NCI-H510A (cell line): ENCODE results near the gene CYFIP1.

Source experiments
- DNase-seq: peaks from one replicate; lab custom pipeline; 2025; lab: John Stamatoyannopoulos, UW

The CYFIP1 gene

DNA sequence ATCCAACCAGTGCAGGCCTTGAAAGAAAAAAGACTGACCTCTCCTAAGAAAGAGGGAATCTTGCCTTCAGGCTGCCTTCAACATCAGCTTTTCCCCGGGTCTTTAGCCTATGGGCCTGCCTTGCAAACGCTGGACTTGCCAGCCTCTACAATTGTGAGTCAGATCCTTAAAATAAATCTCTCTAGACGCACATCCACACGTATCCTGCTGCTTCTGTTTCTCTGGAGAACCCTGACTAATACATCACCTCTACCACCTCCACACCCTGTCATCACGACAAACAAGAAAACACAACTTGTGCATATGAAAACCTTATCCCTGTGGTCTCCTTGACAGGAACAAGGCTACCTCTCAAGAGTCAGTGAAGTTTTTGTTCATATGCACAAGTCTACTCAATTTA is 11.8 kb downstream of the CYFIP1 start:
- no peak for DNase-seq

DNA sequence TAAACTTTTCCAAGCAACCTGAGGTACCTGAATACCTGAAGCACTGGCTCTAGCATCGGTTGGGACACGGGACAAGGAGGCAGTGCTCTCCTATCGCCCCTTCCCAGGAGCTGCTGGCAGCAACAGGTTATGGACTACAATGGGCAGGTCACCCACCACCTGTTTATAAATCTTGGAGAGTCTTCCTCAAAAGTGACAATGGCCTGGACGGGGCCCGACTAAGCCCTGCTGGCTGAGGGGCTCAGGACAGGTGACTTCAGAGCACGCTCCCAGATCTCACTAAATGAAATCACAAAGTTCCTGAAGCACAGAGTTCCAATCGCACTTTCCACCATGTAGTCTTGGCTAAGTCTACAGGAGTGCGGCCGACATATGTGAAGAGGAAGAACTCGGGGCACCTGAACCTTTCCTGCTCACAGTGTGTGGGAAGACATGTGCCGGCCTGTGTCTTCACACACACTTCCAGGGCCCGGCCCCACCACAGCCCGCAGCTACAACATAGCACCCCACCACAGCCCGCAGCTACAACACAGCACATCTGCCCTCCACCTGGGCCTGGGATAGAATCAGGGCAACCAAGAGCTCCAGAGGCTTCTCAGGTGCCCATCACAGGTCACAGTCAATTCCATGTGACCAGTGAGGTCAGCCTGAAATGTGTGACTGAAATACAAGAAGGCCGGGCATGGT is 12.9 kb downstream of the CYFIP1 start:
- no peak for DNase-seq

GRCh38 chr15:22966321-22967083 is 13.7 kb downstream of the CYFIP1 start:
- DNase-seq, result no peak

- DNase-seq, result no peak
Observed at GRCh38 chr15:22963641-22964040, 16.5 kb downstream of the CYFIP1 start.

DNA sequence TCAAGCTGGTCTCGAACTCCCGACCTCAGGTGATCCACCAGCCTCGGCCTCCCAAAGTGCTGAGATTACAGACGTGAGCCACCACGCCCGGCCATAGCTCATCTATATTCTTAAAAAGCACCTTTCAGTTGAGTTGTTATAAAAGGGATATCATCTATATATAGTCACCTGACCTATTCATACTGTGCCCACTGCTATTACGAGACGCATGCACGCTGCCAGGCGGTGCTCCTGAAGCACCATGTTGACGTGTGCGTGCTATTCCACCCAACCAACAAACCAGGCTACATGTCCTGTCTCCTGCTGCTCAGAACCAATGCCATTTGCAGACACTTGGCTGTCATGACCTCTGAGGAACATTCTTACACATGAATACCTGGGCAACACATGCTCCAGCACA is 17.6 kb downstream of the CYFIP1 start:
- DNase-seq, result no peak

DNA sequence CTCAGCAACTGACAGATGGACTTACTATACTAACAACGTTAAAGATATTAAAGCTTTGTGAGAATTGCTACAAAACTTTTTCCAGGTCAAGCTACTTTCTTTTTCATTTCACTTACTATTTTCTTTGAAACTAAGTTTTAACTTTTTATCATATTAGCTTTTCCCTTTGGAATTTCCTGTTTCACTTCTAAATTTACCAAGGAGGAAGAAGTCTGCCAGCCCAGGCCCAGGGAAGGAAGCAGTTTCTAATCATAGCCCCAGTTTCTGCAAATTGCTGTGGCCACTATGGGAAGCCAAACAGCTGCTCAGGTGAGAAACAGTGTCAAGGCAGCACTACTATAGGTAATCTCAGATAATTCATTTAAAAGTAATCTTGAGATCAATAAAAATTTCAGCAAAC is 18.4 kb downstream of the CYFIP1 start:
- no peak for DNase-seq

DNA sequence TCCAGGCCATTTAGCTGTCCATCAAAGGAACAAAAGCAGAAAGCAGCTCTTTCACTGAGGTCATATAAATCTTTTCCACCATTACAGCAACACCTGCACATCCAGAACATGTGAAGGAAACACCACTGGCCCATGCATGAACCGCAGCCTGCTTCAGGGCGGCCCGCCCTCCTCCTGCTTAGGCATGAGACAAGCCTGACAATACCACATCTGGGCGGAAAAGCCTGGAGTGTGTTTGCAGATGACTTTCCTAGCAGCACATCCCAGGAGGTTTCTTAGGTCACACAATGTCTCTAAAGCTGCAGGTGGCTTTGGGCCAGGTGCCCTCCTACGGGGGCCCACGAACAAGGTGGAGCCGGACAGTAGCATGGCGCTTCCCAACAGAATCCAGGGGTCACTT is 19.6 kb downstream of the CYFIP1 start:
- no peak for DNase-seq

- DNase-seq, result no peak
Observed at GRCh38 chr15:22960126-22960525, 20.0 kb downstream of the CYFIP1 start.

GRCh38 chr15:22959321-22960101 is 20.7 kb downstream of the CYFIP1 start:
- DNase-seq, result no peak

- DNase-seq, result no peak
Observed at GRCh38 chr15:22958487-22959280, 21.5 kb downstream of the CYFIP1 start.

GRCh38 chr15:22956978-22957260 is 23.2 kb downstream of the CYFIP1 start:
- DNase-seq, result no peak

DNA sequence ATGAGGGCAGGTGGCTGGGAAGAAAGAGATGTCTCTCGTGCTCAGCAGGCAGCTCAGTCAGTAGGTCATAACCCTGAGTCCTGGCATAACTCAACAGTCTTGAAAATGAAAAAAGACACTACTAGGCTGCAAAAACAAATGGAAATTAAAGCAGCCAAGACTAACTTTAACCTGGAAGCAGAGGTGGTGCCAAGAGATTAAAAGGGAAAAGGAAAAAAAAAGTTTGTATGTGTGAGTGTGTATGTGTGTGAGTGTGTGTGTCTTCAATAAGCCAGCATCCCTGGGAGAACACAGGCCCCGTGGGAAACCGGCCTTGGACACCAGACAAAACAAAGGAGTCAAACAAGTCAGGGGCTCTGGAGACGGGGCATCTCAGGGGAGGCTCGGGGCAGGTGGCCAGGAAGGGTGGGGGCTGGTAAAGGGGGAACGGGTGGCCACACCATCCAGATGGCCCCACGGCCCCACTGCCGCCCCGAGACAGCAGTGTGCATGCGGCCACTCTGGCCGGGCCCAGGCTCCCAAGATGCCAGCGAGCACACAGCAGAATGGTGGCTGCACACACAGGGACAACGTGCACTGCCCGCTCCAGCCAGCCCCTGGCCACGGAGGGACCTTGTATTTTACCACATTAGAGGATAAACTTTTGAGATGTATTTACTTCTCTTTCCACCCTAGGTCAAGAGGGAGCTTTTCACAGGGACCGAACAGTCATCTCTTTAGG is 23.8 kb downstream of the CYFIP1 start:
- DNase-seq, result no peak

- no peak for DNase-seq
Observed at GRCh38 chr15:22955544-22956119, 24.5 kb downstream of the CYFIP1 start.

GRCh38 chr15:22954798-22955543 is 25.2 kb downstream of the CYFIP1 start:
- no peak for DNase-seq

- DNase-seq, result no peak
Observed at GRCh38 chr15:22954326-22954725, 25.8 kb downstream of the CYFIP1 start.

GRCh38 chr15:22952796-22953579 is 27.2 kb downstream of the CYFIP1 start:
- DNase-seq, result no peak

DNA sequence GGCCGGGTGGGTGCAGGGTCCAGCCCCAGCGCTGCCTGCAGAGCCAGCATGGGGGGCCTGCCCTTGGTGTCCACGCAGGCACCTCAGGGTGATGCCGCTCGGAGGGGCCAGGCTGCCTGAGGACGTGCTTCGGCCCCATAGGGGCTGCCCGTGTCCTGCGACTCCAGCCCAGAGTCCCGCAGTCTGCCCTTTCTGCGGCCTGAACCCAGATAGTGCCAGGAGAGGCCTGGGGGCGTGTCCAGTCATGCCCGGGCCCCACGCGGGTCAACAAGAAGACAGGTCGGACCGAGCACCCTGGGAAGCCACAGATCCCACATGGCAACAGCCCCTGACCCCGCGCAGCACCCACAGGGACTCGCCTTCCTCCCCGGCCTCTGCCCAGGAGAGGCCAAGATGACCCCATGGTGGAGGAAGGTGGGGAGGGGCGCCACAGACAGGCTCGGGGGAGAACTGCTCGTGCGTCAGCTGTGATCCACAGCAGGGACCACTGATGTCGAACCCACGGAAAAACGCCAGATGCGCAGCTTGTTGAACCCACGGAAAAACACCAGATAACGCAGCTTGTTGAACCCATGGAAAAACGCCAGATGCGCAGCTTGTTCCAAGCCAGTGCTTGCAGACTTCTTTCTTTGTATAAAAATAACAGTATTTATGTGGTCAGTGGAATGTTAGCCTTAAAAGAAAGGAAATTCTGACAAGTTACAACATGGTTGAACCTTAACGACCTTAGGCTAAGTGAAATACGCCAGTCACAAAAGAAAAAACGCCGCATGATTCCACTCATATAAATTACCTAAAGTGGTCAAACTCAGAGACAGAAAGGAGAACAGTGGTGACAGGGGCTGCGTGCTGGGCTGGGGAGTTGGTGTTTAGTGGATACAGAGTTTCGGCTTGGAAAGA is 28.5 kb downstream of the CYFIP1 start:
- DNase-seq, result no peak

DNA sequence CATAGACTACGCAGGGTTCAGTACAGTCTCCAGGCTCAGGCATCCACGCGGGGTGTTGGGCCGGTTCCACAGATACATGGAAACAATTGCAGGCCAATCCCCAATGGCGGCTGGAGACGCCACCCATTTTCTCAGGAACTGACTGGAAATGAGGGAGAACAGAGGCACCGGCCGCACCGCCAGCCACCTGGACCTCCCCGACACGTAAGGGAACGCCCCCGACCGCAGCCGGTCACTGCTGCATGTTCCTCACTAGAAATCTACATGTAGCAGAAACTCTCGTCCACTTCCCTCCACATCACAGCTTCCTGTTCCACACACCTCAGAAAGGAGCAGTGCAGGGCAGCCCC is 29.2 kb downstream of the CYFIP1 start:
- no peak for DNase-seq
